HEK293T (cell line): ENCODE data around the gene MLF1.

Experiments
- BHLHE40 ChIP-seq: fragments of 450-650 bp; IDR thresholded peaks from 2 replicates; pipeline ENCODE4 v1.6.1; 2016; ENCODE audit warnings: mild to moderate bottlenecking, moderate library complexity, borderline replicate concordance
- FOXK2 ChIP-seq: fragments of 450-650 bp; IDR thresholded peaks from 2 replicates; pipeline ENCODE4 v1.6.1; 2016; ENCODE audit warnings: mild to moderate bottlenecking
- HDGF ChIP-seq: fragments of 450-650 bp; IDR thresholded peaks from 2 replicates; pipeline ENCODE4 v1.6.1; 2017; ENCODE audit warnings: antibody characterized with exemption, borderline replicate concordance
- TARDBP ChIP-seq: fragments of 450-650 bp; IDR thresholded peaks from 2 replicates; pipeline ENCODE4 v1.6.1; 2016

- TF ChIP-seq BHLHE40 (no peak), HDGF (no peak), FOXK2 (no peak), TARDBP (no peak)
Observed at GRCh38 chr3:158539414-158540014, 31.5 kb upstream of the MLF1 start.
